Fibroblast of gingiva (primary cell): ENCODE measurements around the gene GTPBP3.

Experiments used
- DNase-seq: peaks from one replicate; pipeline ENCODE4 v3.0.0-alpha.2; 2011; ENCODE audit warnings: low read depth

Gene GTPBP3

DNA sequence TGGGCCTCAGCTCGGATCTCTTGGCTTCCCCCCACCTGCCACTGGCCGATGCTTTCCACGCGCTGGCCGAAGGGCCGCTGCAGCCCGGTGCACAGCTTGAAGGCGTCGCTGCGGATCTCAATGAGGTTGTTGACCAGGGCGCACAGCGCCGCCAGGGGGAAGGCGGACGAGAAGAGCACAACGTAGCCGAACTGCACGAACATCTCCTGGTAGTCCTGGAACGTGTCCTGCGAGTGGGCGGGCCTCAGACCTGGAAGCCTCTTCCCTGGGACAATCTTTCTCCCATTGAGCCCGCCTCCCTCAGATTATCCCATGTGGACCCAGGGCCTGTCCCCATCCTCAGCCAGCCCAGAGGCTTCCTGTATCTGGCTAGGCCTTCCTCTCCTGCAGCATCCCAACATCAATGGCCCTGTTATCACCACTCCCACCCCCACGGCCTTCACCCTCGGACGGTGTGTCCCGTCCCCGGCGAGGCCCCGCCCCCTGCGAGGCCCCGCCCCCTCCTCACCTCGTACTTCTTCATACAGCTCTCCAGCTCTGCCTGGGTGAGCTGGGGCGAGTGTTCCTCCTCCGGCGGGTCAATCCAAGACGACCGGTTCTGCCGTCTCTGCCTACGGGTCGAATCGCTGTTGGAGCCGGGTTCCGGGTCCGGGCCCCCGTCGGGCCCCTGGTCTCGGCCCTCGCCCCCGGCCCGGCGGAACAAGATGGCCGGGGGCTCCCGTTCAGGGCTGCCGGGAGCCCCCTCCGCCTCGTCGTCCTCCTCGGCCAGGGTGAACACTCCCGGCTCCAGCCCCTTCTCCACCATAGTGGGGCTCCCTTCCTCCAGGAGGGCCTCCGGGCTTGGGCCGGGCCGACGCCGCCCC is 9.5 kb upstream of the GTPBP3 start:
- no peak for DNase-seq

GRCh38 chr19:17328517-17329365 is 8.6 kb upstream of the GTPBP3 start:
- DNase-seq, result no peak

GRCh38 chr19:17329366-17330261 is 7.7 kb upstream of the GTPBP3 start:
- no peak for DNase-seq

DNA sequence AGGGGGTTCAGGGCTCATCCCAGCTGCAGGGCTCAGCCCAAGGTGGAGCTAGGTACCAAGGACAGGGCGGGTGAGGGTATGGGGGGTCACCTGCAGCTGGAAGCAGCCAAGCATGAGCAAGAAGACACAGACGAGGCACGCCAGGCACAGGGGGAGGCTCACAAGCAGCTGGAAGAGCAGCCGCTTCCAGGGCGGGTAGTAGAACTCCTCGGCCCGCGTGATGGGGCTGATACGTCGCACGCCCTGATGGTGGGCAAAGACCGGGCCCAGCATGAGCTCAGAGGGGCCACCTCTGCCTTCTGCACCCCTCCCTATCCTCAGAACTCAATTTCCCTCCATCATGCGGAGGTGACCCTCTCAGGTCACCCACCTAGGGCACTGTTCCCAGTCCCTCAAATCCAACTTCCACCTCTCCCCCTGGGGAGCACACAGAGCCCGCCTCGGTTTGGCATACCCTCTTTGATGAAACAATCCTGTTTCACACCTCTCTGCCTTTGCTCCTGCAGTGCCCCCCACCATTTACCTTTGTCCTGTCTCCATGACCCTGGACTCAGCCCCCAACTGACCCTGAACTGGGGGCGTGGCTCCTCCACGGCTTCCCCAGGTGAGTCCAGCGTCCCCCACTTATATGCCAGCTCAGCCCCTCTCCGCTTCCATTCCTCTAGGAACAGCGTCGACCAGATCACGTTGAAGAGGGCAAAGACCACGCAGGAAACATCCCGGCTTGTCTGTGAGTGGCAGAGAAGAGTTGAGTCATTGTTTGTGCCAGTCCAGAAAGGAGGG is 6.9 kb upstream of the GTPBP3 start:
- DNase-seq, result no peak

DNA sequence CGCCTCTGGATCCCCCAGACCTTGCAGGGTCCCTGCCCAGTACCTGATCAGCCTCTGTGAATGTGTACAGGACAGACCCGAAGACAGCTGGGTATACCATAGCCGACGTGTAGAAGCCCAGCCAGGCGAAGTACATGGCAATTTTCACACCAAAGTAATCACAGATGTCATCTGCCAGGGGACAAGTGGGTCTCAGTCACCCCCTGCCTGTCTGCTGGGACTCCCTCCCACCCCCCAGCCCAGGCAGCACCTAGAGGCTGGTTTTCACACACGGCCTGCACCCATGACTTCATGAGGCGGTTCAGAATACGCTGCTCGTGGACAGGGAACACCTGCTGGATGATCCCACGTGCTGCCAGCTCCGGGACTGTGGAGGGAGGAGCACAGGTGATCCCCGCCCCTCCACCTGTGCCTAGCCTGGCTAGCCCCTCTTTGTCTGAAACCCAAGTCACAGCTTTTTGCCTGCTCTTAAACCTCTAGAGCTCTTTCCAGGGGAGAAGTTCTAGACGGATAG is 6.3 kb upstream of the GTPBP3 start:
- DNase-seq, result no peak

GRCh38 chr19:17332360-17332676 is 5.0 kb upstream of the GTPBP3 start:
- DNase-seq, result no peak

GRCh38 chr19:17332677-17333581 is 4.4 kb upstream of the GTPBP3 start:
- peak; percentile 41 for DNase-seq

GRCh38 chr19:17333611-17334413 is 3.5 kb upstream of the GTPBP3 start:
- DNase-seq, result peak; percentile 78

- peak; percentile 100 for DNase-seq
Observed at GRCh38 chr19:17334414-17335409, 2.6 kb upstream of the GTPBP3 start, which contains the start of gene ANO8. ANO8 (minus strand) TSS chr19:17334855; CDS start chr19:17334670, 185 bp downstream.

DNA sequence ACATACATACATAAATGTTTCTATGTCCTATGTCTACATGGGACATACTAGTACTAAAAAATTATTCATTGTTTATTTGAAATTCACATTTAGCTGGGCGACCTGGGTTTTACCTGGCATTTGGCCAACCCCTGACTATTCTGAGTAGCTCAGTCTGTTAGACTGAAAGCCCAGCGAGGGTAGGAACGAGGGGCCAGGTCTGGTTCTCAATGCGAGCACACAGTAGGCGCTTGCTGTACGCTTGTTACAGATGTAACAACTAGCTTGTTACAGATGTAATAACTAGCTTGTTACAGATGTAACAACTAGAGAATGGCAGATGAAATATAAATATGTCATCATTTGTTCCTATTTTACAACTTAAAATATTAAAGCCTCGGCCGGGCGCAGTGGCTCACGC is 1.8 kb upstream of the GTPBP3 start:
- no peak for DNase-seq

DNA sequence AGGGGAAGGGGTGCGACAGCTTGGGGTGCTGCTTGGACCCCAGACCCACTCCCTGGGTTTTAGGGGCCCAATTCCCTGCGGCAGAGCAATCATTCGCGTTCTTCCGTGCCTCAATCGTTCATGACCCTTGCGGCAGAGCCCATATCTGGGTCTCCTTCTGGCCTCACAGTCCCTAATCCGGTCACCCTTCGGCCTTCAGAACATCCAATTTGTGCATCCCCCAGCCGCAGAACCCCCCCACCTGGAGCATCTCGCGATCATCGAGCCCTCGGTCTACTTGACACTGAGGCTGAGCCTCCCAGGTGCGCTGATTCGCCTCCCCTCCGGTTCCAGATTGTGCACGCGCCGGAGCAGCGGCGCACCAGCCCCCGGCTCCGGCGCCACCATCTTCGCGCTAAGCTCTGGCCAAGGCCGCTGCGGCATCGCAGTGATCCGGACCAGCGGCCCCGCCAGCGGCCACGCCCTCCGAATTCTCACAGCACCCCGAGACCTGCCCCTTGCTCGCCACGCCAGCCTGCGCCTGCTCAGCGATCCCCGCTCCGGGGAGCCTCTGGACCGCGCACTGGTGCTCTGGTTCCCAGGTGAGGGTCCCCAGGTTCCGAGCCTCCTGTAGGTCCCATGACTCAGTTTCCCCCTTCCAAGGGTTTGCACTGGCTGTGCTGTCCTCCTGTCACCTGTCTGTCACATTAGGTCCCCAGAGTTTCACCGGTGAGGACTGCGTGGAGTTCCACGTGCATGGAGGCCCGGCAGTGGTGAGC is 501 bp downstream of the GTPBP3 start:
- DNase-seq, result no peak

- no peak for DNase-seq
Observed at GRCh38 chr19:17338433-17339078, 1.2 kb downstream of the GTPBP3 start.

DNA sequence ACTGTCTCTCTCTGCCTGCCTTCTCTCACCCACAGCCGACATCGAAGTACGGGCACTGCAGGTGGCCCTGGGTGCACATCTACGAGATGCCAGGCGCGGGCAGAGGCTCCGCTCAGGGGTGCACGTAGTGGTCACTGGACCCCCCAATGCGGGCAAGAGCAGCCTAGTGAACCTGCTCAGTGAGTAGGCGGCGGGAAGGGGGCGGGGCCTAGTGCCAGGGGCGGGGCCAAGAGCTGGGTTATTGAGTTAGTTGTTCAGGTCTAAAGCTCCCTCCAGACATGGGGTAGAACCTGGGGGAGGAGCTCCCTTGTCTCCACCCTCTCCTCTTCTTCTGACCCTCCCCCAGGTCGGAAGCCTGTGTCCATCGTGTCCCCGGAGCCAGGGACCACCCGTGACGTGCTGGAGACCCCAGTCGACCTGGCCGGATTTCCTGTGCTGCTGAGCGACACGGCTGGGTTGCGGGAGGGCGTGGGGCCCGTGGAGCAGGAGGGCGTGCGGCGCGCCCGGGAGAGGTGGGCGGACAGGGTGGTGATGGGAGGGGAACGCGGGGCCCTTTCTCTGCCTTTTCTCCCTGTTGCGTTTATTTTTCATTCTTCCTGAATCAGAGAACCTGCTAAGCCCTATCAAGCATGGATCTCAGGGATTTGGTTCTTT is 1.9 kb downstream of the GTPBP3 start:
- no peak for DNase-seq

- no peak for DNase-seq
Observed at GRCh38 chr19:17340302-17340870, 3.0 kb downstream of the GTPBP3 start.

DNA sequence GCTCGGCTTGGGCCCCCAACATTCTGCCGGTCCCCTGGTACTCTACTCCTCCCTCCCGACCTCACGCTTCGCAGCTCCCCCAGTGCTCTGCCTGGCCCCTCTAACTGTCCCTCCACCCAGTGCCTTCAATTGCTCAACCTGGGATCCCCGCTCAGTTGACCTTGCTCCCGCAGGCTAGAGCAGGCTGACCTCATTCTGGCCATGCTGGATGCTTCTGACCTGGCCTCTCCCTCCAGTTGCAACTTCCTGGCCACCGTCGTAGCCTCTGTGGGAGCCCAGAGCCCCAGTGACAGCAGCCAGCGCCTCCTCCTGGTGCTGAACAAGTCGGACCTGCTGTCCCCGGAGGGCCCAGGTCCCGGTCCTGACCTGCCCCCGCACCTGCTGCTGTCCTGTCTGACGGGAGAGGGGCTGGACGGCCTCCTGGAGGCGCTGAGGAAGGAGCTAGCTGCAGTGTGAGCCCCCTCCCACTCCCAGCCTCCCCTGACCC is 3.6 kb downstream of the GTPBP3 start:
- no peak for DNase-seq

DNA sequence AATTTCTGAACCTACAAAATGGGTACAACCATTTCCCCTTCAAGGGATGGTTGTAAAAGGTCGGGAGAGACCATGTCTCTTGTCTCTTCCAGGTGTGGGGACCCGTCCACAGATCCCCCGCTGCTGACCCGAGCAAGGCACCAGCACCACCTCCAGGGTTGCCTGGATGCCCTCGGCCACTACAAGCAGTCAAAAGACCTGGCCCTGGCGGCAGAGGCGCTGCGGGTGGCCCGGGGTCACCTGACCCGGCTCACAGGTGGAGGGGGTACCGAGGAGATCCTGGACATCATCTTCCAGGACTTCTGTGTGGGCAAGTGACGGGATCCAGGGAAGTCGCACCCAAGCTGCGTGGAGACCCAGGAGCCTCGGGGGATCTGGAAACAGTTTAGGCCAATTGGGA is 4.0 kb downstream of the GTPBP3 start:
- no peak for DNase-seq
